GM18867 (cell line): ENCODE measurements around the gene SMAP2.
"Not testable (repeated sequence)": the region's sequence is repeated elsewhere in the genome, so short reads cannot be mapped to it uniquely, and the experiment has no call there.

ENCODE experiments used
- ATAC-seq: cut with Tn5 transposase; IDR thresholded peaks from one replicate; pipeline ENCODE4 v1.9.1; 2021; ENCODE audit warnings: mild to moderate bottlenecking, moderate library complexity; ENCODE audit not compliant: unreplicated experiment

Gene SMAP2

GRCh38 chr1:40373323-40374283, at the start of gene SMAP2:
Gene SMAP2, plus strand, starts transcription at chr1:40373727. Its CDS starts 394 bp downstream, at chr1:40374121.
- peak; percentile 81 for ATAC-seq

GRCh38 chr1:40331403-40331802, 42.1 kb upstream of the SMAP2 start:
- ATAC-seq = not testable (repeated sequence)

GRCh38 chr1:40332695-40333094, 40.8 kb upstream of the SMAP2 start:
- ATAC-seq = no peak

GRCh38 chr1:40337443-40337842, 36.1 kb upstream of the SMAP2 start:
- ATAC-seq = no peak

- peak; percentile 47 for ATAC-seq
These were observed 34.6 kb upstream of the SMAP2 start for GRCh38 chr1:40338745-40339419.

- no peak for ATAC-seq
These were observed 33.9 kb upstream of the SMAP2 start for GRCh38 chr1:40339420-40340323.

GRCh38 chr1:40341491-40342380, 31.8 kb upstream of the SMAP2 start:
- no peak for ATAC-seq

GRCh38 chr1:40342381-40342717, 31.2 kb upstream of the SMAP2 start:
- not testable (repeated sequence) for ATAC-seq

- ATAC-seq = no peak
These were observed 28.9 kb upstream of the SMAP2 start for GRCh38 chr1:40344597-40344996.

GRCh38 chr1:40350391-40350790, 23.1 kb upstream of the SMAP2 start:
- no peak for ATAC-seq

GRCh38 chr1:40351124-40351523, 22.4 kb upstream of the SMAP2 start:
- ATAC-seq = no peak

GRCh38 chr1:40352126-40352525, 21.4 kb upstream of the SMAP2 start:
- ATAC-seq = no peak

GRCh38 chr1:40353082-40353481, 20.4 kb upstream of the SMAP2 start:
- ATAC-seq = no peak

- no peak for ATAC-seq
These were observed 15.9 kb upstream of the SMAP2 start for GRCh38 chr1:40357625-40358024.

GRCh38 chr1:40360631-40361030, 12.9 kb upstream of the SMAP2 start:
- ATAC-seq = no peak

- no peak for ATAC-seq
These were observed 12.3 kb upstream of the SMAP2 start for GRCh38 chr1:40361201-40361600.

- no peak for ATAC-seq
These were observed 11.9 kb upstream of the SMAP2 start for GRCh38 chr1:40361637-40362036.

- no peak for ATAC-seq
These were observed 11.3 kb upstream of the SMAP2 start for GRCh38 chr1:40362199-40362598.

- ATAC-seq = no peak
These were observed 10.8 kb upstream of the SMAP2 start for GRCh38 chr1:40362699-40363098.

GRCh38 chr1:40363721-40364120, 9.8 kb upstream of the SMAP2 start:
- peak; percentile 92 for ATAC-seq
